GM06990 (cell line): ENCODE results near the gene CENPL.

Source experiments
- DNase-seq: peaks from one replicate; pipeline ENCODE4 v3.0.0-alpha.2; 2011; ENCODE audit not compliant: insufficient read length; ENCODE audit errors: extremely low read depth
- H3K27me3 ChIP-seq: replicated peaks from 2 replicates; pipeline ENCODE4 v1.6.0; 2011; ENCODE audit warnings: low read length; ENCODE audit not compliant: control insufficient read depth, insufficient read depth
- H3K36me3 ChIP-seq: 2 replicates; pipeline ENCODE4 v1.5.1; 2011; ENCODE audit warnings: low read length; ENCODE audit not compliant: control insufficient read depth, insufficient read depth
- H3K4me3 ChIP-seq: replicated peaks from 2 replicates; pipeline ENCODE4 v1.5.1; 2011; ENCODE audit warnings: low read depth, mild to moderate bottlenecking, control low read depth, low read length
- CTCF ChIP-seq: IDR thresholded peaks from 2 replicates; pipeline ENCODE4 v1.5.1; 2011; ENCODE audit warnings: low read length, control low read depth, mild to moderate bottlenecking, inconsistent platforms; ENCODE audit not compliant: insufficient read depth, poor library complexity, severe bottlenecking

The CENPL gene

GRCh38 chr1:173853074-173853473 is 28.4 kb upstream of the CENPL start:
- peaks cover 4% of the 10 kb centered on the region for H3K36me3 ChIP-seq
- no peak for TF ChIP-seq CTCF
- DNase-seq = no peak
- no peaks in the 10 kb centered on the region for H3K27me3 ChIP-seq
- no peak overlapping the region for H3K4me3 ChIP-seq

DNA sequence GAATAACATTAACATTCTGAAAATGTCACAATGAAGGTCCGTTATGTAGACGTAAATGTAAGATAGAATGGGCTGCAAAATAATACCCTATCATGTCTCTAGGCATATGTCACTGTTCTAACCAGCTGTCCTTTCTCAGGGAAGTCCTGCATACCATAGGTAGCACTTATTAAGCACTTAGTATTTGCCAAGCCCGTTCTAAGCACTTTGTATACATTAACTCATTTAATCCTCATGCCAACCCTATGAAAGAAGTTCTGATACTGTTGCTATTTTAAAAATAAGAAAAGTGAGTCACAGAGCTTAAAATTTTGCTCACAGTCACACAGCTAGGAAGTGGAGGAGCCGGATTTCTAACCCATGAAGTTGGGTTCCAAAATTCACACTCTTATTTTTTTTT is 27.4 kb upstream of the CENPL start:
- H3K4me3 ChIP-seq = no peak overlapping the region
- no peak for DNase-seq
- no peaks in the 10 kb centered on the region for H3K27me3 ChIP-seq
- peaks cover 2% of the 10 kb centered on the region for H3K36me3 ChIP-seq
- no peak for TF ChIP-seq CTCF

DNA sequence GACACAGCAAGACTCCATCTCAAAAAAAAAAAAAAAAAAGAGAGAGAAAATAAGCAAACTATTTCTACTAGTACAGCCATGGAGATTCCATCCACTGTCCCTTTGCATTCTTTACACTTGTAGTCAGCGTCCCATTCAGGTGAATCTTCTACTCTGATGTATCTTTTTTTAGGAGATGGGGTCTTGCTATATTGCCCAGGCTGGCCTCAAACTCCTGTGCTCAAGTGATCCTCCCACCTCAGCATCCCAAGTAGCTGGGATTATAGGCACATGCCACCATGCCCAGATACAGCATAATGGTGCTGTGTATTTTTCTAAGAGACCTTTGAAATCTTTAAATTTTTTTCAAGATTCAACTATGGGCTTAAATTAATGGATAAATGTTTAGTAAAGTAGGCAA is 8.1 kb upstream of the CENPL start:
- DNase-seq = no peak
- TF ChIP-seq CTCF = no peak
- Histone ChIP-seq H3K36me3 (no peaks in the 10 kb centered on the region; the same call in none of the 2 replicates), H3K27me3 (no peaks in the 10 kb centered on the region), H3K4me3 (no peak overlapping the region)

DNA sequence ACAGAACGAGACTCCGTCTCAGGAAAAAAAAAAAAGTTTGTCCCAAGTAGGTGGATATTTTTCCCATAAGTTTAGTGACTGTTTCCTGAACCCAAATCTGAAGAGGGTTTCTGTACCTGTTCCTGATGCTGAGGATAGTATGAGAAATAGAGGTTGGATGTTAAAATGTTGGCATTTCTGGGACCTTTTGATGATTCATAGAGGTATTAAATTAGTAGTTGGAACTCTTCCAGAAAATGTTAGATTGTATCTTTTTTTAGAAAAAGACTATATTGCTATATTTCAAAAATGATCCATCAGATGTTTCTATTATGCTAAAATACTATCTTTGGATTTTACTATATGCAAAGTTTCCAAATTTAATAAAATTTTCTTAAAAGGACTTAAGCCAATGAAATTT is 2.9 kb upstream of the CENPL start:
- no peak for DNase-seq
- H3K27me3 ChIP-seq = no peaks in the 10 kb centered on the region
- TF ChIP-seq CTCF = no peak

GRCh38 chr1:173823781-173824314 is 835 bp downstream of the CENPL start:
- no peaks in the 10 kb centered on the region for H3K27me3 ChIP-seq
- no peak for DNase-seq
- no peaks in the 10 kb centered on the region for H3K36me3 ChIP-seq
- H3K4me3 ChIP-seq = peak overlapping the region; percentile 91
- TF ChIP-seq CTCF = no peak

More for the DNA sequence above, 2.9 kb upstream of the CENPL start:
- no peak overlapping the region for H3K4me3 ChIP-seq
- no peaks in the 10 kb centered on the region; the same call in 1 of the 2 replicates for H3K36me3 ChIP-seq

- Histone ChIP-seq H3K27me3 (no peaks in the 10 kb centered on the region), H3K4me3 (no peak overlapping the region), H3K36me3 (no peaks in the 10 kb centered on the region)
- TF ChIP-seq CTCF = no peak
- DNase-seq = no peak
Measured at GRCh38 chr1:173821680-173822079, 3.0 kb downstream of the CENPL start.
